ENCODE measurements around the gene PPP3R1. TPM values are rescaled to one million over a fixed set of nuclear protein-coding genes. Genes with fewer than 3 reads are reported as not detected.

The PPP3R1 gene
- total and polyA plus RNA-seq, 9 of the 15 experiments (the other 6 are each of a cell fraction or from before 2014, with no cell fraction given): 3.7 to 70.0 (median 24.8) TPM

DNA sequence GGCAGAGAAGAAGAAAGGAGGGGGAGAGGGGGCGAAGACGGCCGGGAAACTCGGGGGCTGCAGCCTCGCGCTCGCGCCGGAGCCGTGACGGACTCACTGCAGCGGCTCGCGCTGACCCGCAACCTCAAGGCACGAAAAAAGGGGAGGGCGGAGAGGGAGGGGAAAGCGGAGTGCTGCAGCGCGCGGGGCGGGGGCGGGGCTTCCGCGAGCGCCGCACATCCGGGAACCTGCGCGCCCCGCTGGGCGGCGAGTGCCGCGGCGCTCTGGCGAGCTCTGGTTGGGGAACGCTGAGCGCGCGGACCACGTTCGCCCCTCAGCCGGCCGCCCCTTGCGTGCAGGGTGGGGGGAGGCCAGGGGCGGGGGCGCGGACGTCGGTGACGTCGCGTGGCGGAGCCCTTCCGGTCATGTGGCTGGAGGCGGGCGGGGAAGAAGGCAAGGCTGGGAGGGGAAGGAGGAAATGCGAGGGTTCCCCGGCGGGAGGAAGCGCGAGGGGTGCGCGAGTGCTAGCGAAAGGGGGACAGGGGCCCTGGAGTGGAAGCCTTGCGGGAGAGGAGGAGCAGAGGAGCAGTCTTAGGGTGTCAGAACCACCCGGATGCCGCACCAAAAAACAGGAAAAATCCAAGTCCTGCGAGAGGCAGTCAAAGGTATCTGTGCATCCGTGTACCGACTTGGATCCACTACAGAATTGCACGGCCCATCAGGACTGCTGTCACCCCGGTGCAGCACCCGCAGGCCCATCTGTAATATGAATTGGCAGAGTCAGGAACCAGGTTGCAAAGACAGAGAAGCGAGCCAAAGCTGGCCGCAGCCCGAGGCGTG lies at the start of gene PPP3R1 (continued):
- no peak for TF ChIP-seq ZNF146 (CRISPR knock-in tag; IDR thresholded peaks at IDR 0.05; ENCODE audit: unreplicated experiment)
- TF ChIP-seq MEIS2 (IDR thresholded peaks at IDR 0.05; ENCODE audit: partially characterized antibody): no peak
- TF ChIP-seq, protein P1, sequence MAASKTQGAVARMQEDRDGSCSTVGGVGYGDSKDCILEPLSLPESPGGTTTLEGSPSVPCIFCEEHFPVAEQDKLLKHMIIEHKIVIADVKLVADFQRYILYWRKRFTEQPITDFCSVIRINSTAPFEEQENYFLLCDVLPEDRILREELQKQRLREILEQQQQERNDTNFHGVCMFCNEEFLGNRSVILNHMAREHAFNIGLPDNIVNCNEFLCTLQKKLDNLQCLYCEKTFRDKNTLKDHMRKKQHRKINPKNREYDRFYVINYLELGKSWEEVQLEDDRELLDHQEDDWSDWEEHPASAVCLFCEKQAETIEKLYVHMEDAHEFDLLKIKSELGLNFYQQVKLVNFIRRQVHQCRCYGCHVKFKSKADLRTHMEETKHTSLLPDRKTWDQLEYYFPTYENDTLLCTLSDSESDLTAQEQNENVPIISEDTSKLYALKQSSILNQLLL (CRISPR knock-in tag; IDR thresholded peaks at IDR 0.05; ENCODE audit: borderline replicate concordance): no peak
- TF ChIP-seq ZNF121 (CRISPR knock-in tag; conservative IDR thresholded peaks at IDR 0.05): no peak
- TF ChIP-seq, protein P2, sequence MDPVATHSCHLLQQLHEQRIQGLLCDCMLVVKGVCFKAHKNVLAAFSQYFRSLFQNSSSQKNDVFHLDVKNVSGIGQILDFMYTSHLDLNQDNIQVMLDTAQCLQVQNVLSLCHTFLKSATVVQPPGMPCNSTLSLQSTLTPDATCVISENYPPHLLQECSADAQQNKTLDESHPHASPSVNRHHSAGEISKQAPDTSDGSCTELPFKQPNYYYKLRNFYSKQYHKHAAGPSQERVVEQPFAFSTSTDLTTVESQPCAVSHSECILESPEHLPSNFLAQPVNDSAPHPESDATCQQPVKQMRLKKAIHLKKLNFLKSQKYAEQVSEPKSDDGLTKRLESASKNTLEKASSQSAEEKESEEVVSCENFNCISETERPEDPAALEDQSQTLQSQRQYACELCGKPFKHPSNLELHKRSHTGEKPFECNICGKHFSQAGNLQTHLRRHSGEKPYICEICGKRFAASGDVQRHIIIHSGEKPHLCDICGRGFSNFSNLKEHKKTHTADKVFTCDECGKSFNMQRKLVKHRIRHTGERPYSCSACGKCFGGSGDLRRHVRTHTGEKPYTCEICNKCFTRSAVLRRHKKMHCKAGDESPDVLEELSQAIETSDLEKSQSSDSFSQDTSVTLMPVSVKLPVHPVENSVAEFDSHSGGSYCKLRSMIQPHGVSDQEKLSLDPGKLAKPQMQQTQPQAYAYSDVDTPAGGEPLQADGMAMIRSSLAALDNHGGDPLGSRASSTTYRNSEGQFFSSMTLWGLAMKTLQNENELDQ (CRISPR knock-in tag; IDR thresholded peaks at IDR 0.05; ENCODE audit: borderline replicate concordance): no peak
- TF ChIP-seq, protein P3, sequence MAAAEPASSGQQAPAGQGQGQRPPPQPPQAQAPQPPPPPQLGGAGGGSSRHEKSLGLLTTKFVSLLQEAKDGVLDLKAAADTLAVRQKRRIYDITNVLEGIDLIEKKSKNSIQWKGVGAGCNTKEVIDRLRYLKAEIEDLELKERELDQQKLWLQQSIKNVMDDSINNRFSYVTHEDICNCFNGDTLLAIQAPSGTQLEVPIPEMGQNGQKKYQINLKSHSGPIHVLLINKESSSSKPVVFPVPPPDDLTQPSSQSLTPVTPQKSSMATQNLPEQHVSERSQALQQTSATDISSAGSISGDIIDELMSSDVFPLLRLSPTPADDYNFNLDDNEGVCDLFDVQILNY (CRISPR knock-in tag; IDR thresholded peaks at IDR 0.05): no peak
- TF ChIP-seq GTF2A2 (tag; IDR thresholded peaks at IDR 0.05): no peak
- no peak for TF ChIP-seq MYNN (IDR thresholded peaks at IDR 0.05)
- no peak for TF ChIP-seq MYNN (CRISPR knock-in tag; IDR thresholded peaks at IDR 0.05)
- peak; percentile 55 for TF ChIP-seq ZFX (CRISPR knock-in tag; IDR thresholded peaks at IDR 0.05)
- no peak for TF ChIP-seq IRF2 (CRISPR knock-in tag; IDR thresholded peaks at IDR 0.05)
- no peak for TF ChIP-seq RBM17 (IDR thresholded peaks at IDR 0.05; ENCODE audit: borderline replicate concordance, low read depth, low read length)
- TF ChIP-seq TAF9B (IDR thresholded peaks at IDR 0.05; ENCODE audit: partially characterized antibody): peak; percentile 48
- TF ChIP-seq NCOA6 (IDR thresholded peaks at IDR 0.05): peak; percentile 76; the same call in 1 of the 2 replicates
- TF ChIP-seq NRF1 (conservative IDR thresholded peaks at IDR 0.05 in 1 of 2, IDR thresholded peaks at IDR 0.05 in 1 of 2): peak; percentile 66 to 68
- TF ChIP-seq, protein P4, sequence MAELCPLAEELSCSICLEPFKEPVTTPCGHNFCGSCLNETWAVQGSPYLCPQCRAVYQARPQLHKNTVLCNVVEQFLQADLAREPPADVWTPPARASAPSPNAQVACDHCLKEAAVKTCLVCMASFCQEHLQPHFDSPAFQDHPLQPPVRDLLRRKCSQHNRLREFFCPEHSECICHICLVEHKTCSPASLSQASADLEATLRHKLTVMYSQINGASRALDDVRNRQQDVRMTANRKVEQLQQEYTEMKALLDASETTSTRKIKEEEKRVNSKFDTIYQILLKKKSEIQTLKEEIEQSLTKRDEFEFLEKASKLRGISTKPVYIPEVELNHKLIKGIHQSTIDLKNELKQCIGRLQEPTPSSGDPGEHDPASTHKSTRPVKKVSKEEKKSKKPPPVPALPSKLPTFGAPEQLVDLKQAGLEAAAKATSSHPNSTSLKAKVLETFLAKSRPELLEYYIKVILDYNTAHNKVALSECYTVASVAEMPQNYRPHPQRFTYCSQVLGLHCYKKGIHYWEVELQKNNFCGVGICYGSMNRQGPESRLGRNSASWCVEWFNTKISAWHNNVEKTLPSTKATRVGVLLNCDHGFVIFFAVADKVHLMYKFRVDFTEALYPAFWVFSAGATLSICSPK (IDR thresholded peaks at IDR 0.05; ENCODE audit: borderline replicate concordance): no peak
- peak; percentile 21 for TF ChIP-seq MBD2 (IDR thresholded peaks at IDR 0.05; ENCODE audit: borderline replicate concordance, low read depth)
- no peak for TF ChIP-seq ZC3H8 (IDR thresholded peaks at IDR 0.05)
- no peak for TF ChIP-seq NFATC3 (IDR thresholded peaks at IDR 0.05)
- no peak for TF ChIP-seq KLF1 (tag; IDR thresholded peaks at IDR 0.05)
- TF ChIP-seq, protein P5, sequence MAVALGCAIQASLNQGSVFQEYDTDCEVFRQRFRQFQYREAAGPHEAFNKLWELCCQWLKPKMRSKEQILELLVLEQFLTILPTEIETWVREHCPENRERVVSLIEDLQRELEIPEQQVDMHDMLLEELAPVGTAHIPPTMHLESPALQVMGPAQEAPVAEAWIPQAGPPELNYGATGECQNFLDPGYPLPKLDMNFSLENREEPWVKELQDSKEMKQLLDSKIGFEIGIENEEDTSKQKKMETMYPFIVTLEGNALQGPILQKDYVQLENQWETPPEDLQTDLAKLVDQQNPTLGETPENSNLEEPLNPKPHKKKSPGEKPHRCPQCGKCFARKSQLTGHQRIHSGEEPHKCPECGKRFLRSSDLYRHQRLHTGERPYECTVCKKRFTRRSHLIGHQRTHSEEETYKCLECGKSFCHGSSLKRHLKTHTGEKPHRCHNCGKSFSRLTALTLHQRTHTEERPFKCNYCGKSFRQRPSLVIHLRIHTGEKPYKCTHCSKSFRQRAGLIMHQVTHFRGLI (CRISPR knock-in tag; IDR thresholded peaks at IDR 0.05): no peak
- peak; percentile 82 for TF ChIP-seq ETV1 (tag; conservative IDR thresholded peaks at IDR 0.05; ENCODE audit: low read depth)

Measured in K562 (cell line).